ENCODE data around the gene LHX5. TPM values are rescaled to one million over a fixed set of nuclear protein-coding genes. Genes with fewer than 3 reads are reported as not detected.

Gene LHX5
- total RNA-seq, 4 donors from 2014 or later, result not detected

DNA sequence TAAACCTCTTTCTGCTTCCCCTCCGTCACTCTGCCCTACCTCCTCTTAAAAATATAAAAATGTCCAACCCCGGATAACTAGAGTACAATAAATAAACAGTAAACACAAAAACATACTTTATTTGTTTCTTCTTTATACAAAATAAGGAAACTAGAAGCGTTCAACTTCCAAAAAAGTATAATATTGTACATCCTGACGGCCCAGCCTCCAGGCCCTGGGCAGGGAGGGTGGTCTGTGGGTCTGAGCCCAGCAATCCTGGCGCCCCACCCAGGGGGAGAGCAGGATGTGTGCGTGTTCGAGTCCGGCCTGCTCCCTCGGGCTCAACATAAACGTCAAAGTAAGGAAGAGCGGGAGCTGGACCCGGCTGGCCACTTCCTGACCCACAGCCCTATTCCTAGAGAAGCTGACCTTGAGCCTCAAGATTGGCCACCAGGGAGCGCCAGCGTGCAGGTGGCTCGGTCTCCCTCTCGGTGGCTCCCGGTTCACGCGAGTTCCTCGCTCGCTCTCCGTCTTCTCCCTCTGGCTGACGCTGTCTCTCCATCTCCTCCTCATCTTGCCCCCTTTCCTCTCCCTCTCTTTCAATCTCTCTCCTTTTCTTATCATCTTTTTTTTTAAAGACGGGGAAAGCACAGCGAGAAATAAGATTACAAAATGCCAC, 9.4 kb downstream of the LHX5 start:
- Histone ChIP-seq H3K9me3 (no peaks in the 10 kb centered on the region), H3K27me3 (peaks cover 0 to 47% of the 10 kb centered on the region in 2 donors), H3K36me3 (no peaks in the 10 kb centered on the region), H3K4me1 (peaks cover 0 to 41% (median 11%) of the 10 kb centered on the region in 4 donors), H3K4me3 (peak overlapping the region in 3 of 4 donors; percentile 32 to 34 (median 33)), H3K27ac (no peak overlapping the region)
- TF ChIP-seq POLR2A (IDR thresholded peaks at IDR 0.05), result no peak
- TF ChIP-seq CTCF (IDR thresholded peaks at IDR 0.05), result peak; percentile 19 to 73 (median 68)
- DNase-seq, result peak; percentile 59 to 89 (median 85)

- H3K27me3 ChIP-seq, result peaks cover 0 to 43% of the 10 kb centered on the region in 2 donors
- no peak for DNase-seq
- peaks cover 0 to 39% (median 10%) of the 10 kb centered on the region in 4 donors for H3K4me1 ChIP-seq
- peak in 1 of 6 experiments; percentile 10 for TF ChIP-seq CTCF (IDR thresholded peaks at IDR 0.05)
- no peak for TF ChIP-seq POLR2A (IDR thresholded peaks at IDR 0.05)
- H3K4me3 ChIP-seq, result no peak overlapping the region
- H3K36me3 ChIP-seq, result no peaks in the 10 kb centered on the region
- no peak overlapping the region for H3K27ac ChIP-seq
- no peaks in the 10 kb centered on the region for H3K9me3 ChIP-seq
These were observed 10.0 kb downstream of the LHX5 start for GRCh38 chr12:113461666-113462065.

DNA sequence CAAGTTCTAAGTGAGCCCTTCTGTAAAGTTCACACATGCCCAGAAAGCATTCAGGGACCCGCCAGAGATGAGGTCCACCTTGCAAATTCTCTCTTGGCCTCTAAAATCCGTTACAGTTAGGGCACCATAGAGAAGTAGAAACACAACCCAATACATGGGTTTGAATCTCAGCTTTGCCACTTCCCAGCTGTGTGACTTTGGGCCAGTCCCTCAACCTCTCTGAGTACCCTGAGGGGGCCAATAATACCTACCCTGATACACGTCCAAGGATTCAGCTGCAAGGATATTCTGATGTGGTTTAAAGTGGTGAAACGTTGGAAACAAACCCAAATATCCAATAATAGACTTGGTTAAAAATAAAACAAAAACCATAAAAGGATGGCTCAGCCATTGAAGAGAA, 11.7 kb downstream of the LHX5 start:
- H3K9me3 ChIP-seq, result no peaks in the 10 kb centered on the region
- peaks cover 0 to 28% of the 10 kb centered on the region in 2 donors for H3K27me3 ChIP-seq

GRCh38 chr12:113457710-113458109, 14.0 kb downstream of the LHX5 start:
- Histone ChIP-seq H3K4me3 (no peak overlapping the region), H3K27ac (no peak overlapping the region), H3K9me3 (no peaks in the 10 kb centered on the region), H3K4me1 (peaks cover 0 to 8% (median under 1%) of the 10 kb centered on the region in 4 donors), H3K36me3 (no peaks in the 10 kb centered on the region), H3K27me3 (peaks cover 0 to 6% of the 10 kb centered on the region in 2 donors)
- TF ChIP-seq POLR2A (IDR thresholded peaks at IDR 0.05), result no peak
- no peak for TF ChIP-seq CTCF (IDR thresholded peaks at IDR 0.05)
- no peak for DNase-seq

More for the DNA sequence above, 11.7 kb downstream of the LHX5 start:
- Histone ChIP-seq H3K36me3 (no peaks in the 10 kb centered on the region), H3K4me3 (no peak overlapping the region), H3K4me1 (peaks cover 0 to 29% (median 10%) of the 10 kb centered on the region in 4 donors), H3K27ac (no peak overlapping the region)
- no peak for DNase-seq
- no peak for TF ChIP-seq CTCF (IDR thresholded peaks at IDR 0.05)
- no peak for TF ChIP-seq POLR2A (IDR thresholded peaks at IDR 0.05)

- Histone ChIP-seq H3K27ac (no peak overlapping the region), H3K9me3 (no peaks in the 10 kb centered on the region), H3K27me3 (peaks cover 0 to 5% of the 10 kb centered on the region in 2 donors)
These were observed 14.5 kb downstream of the LHX5 start for GRCh38 chr12:113457185-113457584.

More at GRCh38 chr12:113457185-113457584, 14.5 kb downstream of the LHX5 start:
- H3K4me1 ChIP-seq, result peaks cover 0 to 2% (median 0%) of the 10 kb centered on the region in 4 donors
- no peaks in the 10 kb centered on the region for H3K36me3 ChIP-seq
- TF ChIP-seq POLR2A (IDR thresholded peaks at IDR 0.05) (no peak), CTCF (IDR thresholded peaks at IDR 0.05) (no peak)
- no peak for DNase-seq
- H3K4me3 ChIP-seq, result no peak overlapping the region

All from Peyer's patch (tissue), 4 donors.